Activated CD4-positive, alpha-beta T cell treated with anti-CD3 and anti-CD28 coated beads for 4 hours (primary cell): ENCODE data around the gene STX4.

Experiments used
- DNase-seq, 2 donors: peaks; one replicate each; pipeline ENCODE4 v3.0.0-alpha.2; 2020

STX4 gene

GRCh38 chr16:31085411-31085810 lies 52.1 kb downstream of the STX4 start:
- no peak for DNase-seq

DNA sequence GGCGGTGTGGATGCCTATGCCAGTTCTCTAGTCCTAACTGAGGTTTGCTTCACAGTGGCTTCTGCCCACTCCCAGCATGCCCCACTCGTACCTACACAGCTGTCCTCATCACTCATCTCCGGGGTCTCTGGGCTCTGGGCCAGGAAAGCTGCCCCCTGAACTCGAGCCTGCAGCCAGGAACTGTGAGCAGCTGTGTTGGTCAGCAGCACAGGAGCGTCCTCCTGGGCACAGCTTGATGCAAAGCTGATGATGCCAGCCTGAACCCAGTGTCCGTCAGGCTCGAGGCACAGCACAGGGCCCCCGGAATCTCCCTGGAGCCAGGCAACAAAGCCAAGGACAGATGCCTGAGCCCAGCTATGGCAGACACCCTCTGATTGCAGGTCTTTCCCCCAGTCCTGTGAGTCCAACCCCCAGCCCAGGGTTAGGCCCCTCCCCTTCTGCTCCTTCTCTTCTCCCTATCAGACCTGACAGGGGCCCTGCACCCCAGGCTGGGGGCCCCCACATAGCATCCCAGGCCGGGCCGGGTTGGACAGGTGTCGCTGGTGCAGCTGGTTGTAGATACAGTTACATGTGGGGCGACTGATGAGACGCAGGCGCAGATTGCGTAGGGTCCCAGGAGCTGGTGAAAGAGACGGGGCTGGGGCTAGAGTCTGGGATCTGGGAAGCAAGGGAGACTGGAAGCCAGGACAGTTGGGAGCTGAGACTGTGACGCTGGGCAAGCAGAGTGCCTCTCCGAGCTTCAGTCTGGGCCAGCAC lies 52.7 kb downstream of the STX4 start:
- no peak for DNase-seq

GRCh38 chr16:31086629-31086906 lies 53.2 kb downstream of the STX4 start:
- DNase-seq = no peak

DNA sequence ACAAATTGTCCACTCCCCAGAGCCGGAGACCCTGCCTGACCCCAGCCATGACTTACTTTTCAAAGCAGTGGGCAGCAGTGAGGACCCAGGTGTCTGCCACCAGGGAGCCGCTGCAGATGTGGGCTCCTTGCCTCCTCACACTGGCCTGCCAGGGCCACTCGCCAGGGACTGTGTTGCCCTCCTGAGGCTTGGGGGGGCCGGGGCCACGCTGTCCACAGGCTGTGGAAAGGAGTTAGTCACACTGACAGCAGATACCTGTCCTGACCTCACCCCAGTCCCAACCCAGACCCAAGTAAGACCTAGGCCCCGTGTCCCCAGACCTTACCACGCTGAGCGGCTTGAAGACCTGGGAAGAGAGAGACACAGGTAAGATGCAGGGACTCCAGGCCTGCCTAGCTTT lies 54.1 kb downstream of the STX4 start:
- DNase-seq = no peak

GRCh38 chr16:31087971-31088370 lies 54.6 kb downstream of the STX4 start:
- no peak for DNase-seq

DNA sequence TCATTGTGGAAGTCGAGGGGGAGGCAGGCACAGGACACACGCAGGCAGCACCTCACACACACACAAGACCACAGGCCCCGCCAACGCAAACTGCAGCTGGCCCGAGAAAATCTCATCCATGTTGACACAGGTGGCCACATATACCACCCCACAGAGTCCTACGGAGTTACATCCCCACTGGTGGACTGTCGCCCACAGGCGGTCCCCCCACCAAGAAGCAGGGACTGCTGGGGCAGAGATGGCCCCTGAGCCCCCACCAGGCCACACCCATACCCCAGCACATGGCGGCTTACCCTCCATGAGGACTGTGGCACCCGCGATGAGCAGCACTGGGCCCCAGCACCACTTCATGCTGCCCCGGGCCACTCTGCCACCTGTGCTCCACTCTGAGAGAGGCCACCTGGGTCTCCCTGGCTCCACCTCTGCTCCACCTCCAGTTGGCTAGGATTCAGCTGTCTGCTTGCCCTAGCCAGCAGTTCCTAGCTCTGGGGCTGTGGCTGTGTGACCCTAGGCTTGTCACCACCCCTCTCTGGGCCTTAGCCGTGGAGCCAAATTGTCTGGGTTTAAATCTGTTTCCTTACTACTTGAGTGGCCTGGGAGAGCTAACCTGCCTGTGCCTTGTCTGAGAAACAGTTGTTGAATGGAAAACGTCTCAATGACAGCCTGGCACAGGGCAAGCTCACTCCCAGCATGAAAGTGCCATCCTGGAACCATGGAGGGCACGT lies 55.3 kb downstream of the STX4 start, which contains the start of gene PRSS53:
PRSS53 (minus strand) TSS at position 485 of the 725 bp plus-strand sequence; CDS start at position 351, 134 bp downstream.
- DNase-seq = no peak

DNA sequence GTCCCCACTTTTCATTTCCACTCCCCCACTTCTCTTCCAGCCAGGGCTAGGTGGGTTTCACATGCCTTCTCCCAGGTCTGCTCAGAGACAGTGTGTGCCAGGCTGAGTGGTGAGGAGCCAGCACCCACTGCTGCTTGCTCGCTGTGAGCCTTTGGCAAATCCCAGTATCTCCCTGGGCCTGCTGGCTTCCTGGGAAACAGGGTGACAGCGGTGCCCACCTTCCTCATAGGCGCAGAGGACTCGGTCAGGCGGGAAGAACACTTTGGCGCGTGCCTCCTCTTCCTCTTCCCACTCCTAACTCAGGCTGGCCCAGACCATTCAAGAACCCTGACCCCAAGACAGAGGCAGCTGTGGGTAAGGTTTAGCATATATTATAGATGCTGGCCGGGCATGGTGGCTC lies 55.8 kb downstream of the STX4 start:
- DNase-seq = no peak
